Mesothelial cell of epicardium (in vitro differentiated cells): ENCODE measurements around the gene PKD1L1. TPM values are rescaled to one million over a fixed set of nuclear protein-coding genes. Genes with fewer than 3 reads are reported as not detected.

Experiments
- DNase-seq, 2 experiments: peaks; one replicate each; pipeline ENCODE4 v3.0.0; 2021; ENCODE audit warnings: low spot score in 2 of 2; ENCODE audit not compliant: unreplicated experiment in 2 of 2
- H3K27ac Mint-ChIP-seq: 2 replicates; pipeline ENCODE4 v1.8.0; 2021; ENCODE audit warnings: mixed read lengths
- H3K27me3 Mint-ChIP-seq: 2 replicates; pipeline ENCODE4 v1.8.0; 2021; ENCODE audit warnings: low read depth, mixed read lengths
- H3K36me3 Mint-ChIP-seq: 2 replicates; pipeline ENCODE4 v1.8.0; 2021; ENCODE audit warnings: mixed read lengths
- H3K4me1 Mint-ChIP-seq: 2 replicates; pipeline ENCODE4 v1.8.0; 2021; ENCODE audit warnings: mixed read lengths
- H3K4me3 Mint-ChIP-seq: 2 replicates; pipeline ENCODE4 v1.8.0; 2021; ENCODE audit warnings: mild to moderate bottlenecking, moderate library complexity, mixed read lengths
- H3K9me3 Mint-ChIP-seq: 2 replicates; pipeline ENCODE4 v1.8.0; 2021; ENCODE audit warnings: mixed read lengths
- CTCF ChIP-seq: fragments of 200-600 bp; sonication (generic); IDR thresholded peaks from one replicate; pipeline ENCODE4 v1.5.0; 2021; ENCODE audit warnings: antibody characterized with exemption; ENCODE audit not compliant: unreplicated experiment
- total RNA-seq: library from RNA; stranded (reverse); gene quantifications from 3 replicates; pipeline ENCODE4 v1.2.1, GENCODE V29; 2021

PKD1L1 gene
- total RNA-seq, 1 donor from 2014 or later, result 0.36 TPM

DNA sequence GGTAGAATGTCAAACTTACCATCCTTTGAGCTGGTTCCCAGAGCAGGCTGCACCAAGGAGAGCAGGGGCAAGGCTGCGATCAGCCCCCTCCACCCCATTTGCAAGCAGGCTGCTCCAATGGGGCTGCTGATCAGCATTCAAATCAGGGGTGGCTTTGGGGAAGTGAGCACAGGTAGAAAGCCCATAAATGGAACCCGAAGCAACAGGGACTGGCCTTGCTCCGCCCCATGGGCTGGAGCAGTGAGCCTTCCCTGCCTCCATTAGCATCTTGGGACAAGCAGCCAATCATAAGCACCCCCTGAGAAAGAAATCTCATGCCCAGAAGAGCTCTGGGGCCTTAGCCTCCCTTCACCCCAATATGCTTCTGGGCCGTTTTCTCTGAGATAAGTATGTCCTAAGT, 4.0 kb upstream of the PKD1L1 start:
- H3K4me3 Mint-ChIP-seq, result no peak overlapping the region
- H3K36me3 Mint-ChIP-seq, result peaks cover 13% of the 10 kb centered on the region
- no peak overlapping the region for H3K27ac Mint-ChIP-seq
- no peaks in the 10 kb centered on the region for H3K27me3 Mint-ChIP-seq
- TF ChIP-seq CTCF, result no peak
- no peak for DNase-seq
- peaks cover 3% of the 10 kb centered on the region for H3K9me3 Mint-ChIP-seq
- no peaks in the 10 kb centered on the region for H3K4me1 Mint-ChIP-seq

DNA sequence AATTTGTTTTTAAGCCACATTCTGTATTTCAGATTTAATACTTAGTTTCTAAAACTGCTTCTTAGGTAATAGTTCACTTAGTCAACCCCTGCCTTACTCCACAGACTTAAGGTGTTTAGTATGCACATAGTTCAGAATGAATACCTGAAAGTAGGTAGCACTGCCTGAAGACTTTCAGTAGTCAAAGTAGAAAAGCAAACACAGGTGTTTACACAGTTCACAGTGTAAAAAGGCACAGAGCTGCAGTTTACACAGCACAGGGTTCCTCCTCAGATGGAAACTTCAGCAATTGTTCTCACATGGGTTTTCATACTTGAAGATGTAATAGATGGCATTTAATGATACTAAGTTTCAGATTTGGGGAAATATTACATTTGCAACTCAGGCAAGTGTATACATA, 3.1 kb upstream of the PKD1L1 start:
- Mint-ChIP-seq H3K36me3 (peaks cover 5% of the 10 kb centered on the region), H3K27ac (no peak overlapping the region), H3K27me3 (no peaks in the 10 kb centered on the region), H3K4me1 (peaks cover 5% of the 10 kb centered on the region), H3K9me3 (no peaks in the 10 kb centered on the region), H3K4me3 (no peak overlapping the region)
- no peak for DNase-seq
- no peak for TF ChIP-seq CTCF

GRCh38 chr7:47950714-47951113, 2.4 kb upstream of the PKD1L1 start:
- peaks cover 4% of the 10 kb centered on the region for H3K36me3 Mint-ChIP-seq
- no peak for DNase-seq

GRCh38 chr7:47949703-47950102, 1.4 kb upstream of the PKD1L1 start:
- Mint-ChIP-seq H3K9me3 (no peaks in the 10 kb centered on the region), H3K36me3 (peaks cover 3% of the 10 kb centered on the region), H3K4me1 (peaks cover 6% of the 10 kb centered on the region), H3K27ac (no peak overlapping the region), H3K27me3 (no peaks in the 10 kb centered on the region), H3K4me3 (no peak overlapping the region)
- TF ChIP-seq CTCF, result no peak
- DNase-seq, result no peak

More at GRCh38 chr7:47950714-47951113, 2.4 kb upstream of the PKD1L1 start:
- Mint-ChIP-seq H3K4me1 (peaks cover 6% of the 10 kb centered on the region), H3K4me3 (no peak overlapping the region), H3K27ac (no peak overlapping the region), H3K27me3 (no peaks in the 10 kb centered on the region), H3K9me3 (no peaks in the 10 kb centered on the region)
- TF ChIP-seq CTCF, result no peak

DNA sequence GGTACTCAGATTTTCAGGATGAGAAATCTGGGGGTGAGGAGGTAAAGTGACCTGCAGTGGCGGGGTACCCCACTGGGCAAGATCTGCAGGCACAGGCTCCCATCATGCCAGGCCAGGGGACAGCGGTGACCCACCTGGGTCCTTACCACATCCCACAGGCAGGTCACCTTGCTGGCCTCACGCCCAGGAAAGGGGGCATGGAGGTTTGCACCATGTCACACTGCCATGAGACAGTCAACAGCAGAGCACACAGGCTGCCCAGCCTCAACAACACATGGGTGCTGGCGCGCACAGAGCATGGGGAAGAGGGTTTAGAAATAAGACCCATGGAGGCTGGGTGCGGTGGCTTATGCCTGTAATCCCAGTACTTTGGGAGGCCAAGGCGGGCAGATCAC, 914 bp downstream of the PKD1L1 start:
- H3K27ac Mint-ChIP-seq, result no peak overlapping the region
- H3K36me3 Mint-ChIP-seq, result no peaks in the 10 kb centered on the region
- H3K27me3 Mint-ChIP-seq, result peaks cover 2% of the 10 kb centered on the region
- TF ChIP-seq CTCF, result no peak
- no peak for DNase-seq
- no peak overlapping the region for H3K4me3 Mint-ChIP-seq
- peaks cover 6% of the 10 kb centered on the region for H3K4me1 Mint-ChIP-seq
- H3K9me3 Mint-ChIP-seq, result no peaks in the 10 kb centered on the region
